H1 (cell line): ENCODE data around the gene SLC6A19. TPM values are rescaled to one million over a fixed set of nuclear protein-coding genes. Genes with fewer than 3 reads are reported as not detected.

Experiments
- CTCF ChIA-PET: fragments of 300-600 bp; sonication (Branson Sonifier 250); formaldehyde crosslinking; loops from one replicate; lab custom pipeline; 2021; ENCODE audit not compliant: partially characterized antibody; lab: Charles Lee
- POLR2A ChIA-PET: fragments of 300-600 bp; sonication (Branson Sonifier 250); formaldehyde crosslinking; loops from one replicate; lab custom pipeline; 2021; ENCODE audit warnings: inconsistent platforms; ENCODE audit not compliant: partially characterized antibody; lab: Charles Lee
- DNase-seq, 2 experiments: peaks; one replicate each; pipeline versions ENCODE4 v3.0.0 to v3.0.0-alpha.2; 2010 to 2022; ENCODE audit warnings: low spot score in 2 of 2, low read depth in 1 of 2, mixed read lengths in 1 of 2
- FAIRE-seq: peaks from 2 replicates; lab custom pipeline; 2011; peaks lifted over from hg19 to GRCh38; lab: Jason Lieb, UNC
- H2AFZ ChIP-seq: 2 replicates; pipeline ENCODE4 v1.8.1; 2012; ENCODE audit warnings: low read length, inconsistent platforms
- H2AK5ac ChIP-seq: 2 replicates; pipeline ENCODE4 v1.6.1; 2013; ENCODE audit warnings: low read depth, low read length
- H2BK120ac ChIP-seq: replicated peaks from 2 replicates; pipeline ENCODE3; 2013; ENCODE audit warnings: low read depth, low read length, inconsistent platforms
- H2BK12ac ChIP-seq: 2 replicates; pipeline ENCODE4 v1.6.1; 2013; ENCODE audit warnings: low read depth, low read length
- H2BK15ac ChIP-seq: 2 replicates; pipeline ENCODE4 v1.6.1; 2013; ENCODE audit warnings: low read length
- H2BK20ac ChIP-seq: 2 replicates; pipeline ENCODE4 v1.6.1; 2013; ENCODE audit warnings: low read length
- H2BK5ac ChIP-seq: 2 replicates; pipeline ENCODE4 v1.6.1; 2013; ENCODE audit warnings: low read depth, low read length
- H3K14ac ChIP-seq: 2 replicates; pipeline ENCODE4 v1.6.1; 2013; ENCODE audit warnings: inconsistent platforms; ENCODE audit not compliant: insufficient read length
- H3K18ac ChIP-seq: 2 replicates; pipeline ENCODE4 v1.6.1; 2013; ENCODE audit warnings: low read length; ENCODE audit errors: extremely low read depth
- H3K23ac ChIP-seq: 2 replicates; pipeline ENCODE4 v1.6.1; 2013; ENCODE audit warnings: inconsistent platforms; ENCODE audit not compliant: insufficient read length
- H3K23me2 ChIP-seq: 2 replicates; pipeline ENCODE4 v1.6.1; 2013; ENCODE audit warnings: low read depth, low read length
- H3K27ac ChIP-seq: 2 replicates; pipeline ENCODE4 v1.6.1; 2011; ENCODE audit warnings: low read depth, low read length, inconsistent platforms
- H3K27me3 ChIP-seq, 4 experiments: replicated peaks in 1 of 4; 1 replicate in 1 of 4; 2 replicates in 3 of 4; pipeline versions ENCODE4 v1.6.1 to v1.8.1; 2011 to 2013; ENCODE audit warnings: low read length in 3 of 4, mild to moderate bottlenecking in 3 of 4, inconsistent platforms in 2 of 4, mixed read lengths in 2 of 4, moderate library complexity in 1 of 4; ENCODE audit not compliant: control insufficient read depth in 3 of 4, insufficient read depth in 3 of 4; ENCODE audit errors: extremely low read depth in 1 of 4
- H3K36me3 ChIP-seq, 4 experiments: 2 replicates each; pipeline versions ENCODE4 v1.6.1 to v1.8.1; 2011 to 2013; ENCODE audit warnings: mild to moderate bottlenecking in 4 of 4, low read length in 3 of 4, moderate library complexity in 2 of 4, control low read depth in 1 of 4, inconsistent platforms in 1 of 4; ENCODE audit not compliant: insufficient read depth in 4 of 4, control insufficient read depth in 2 of 4
- H3K4ac ChIP-seq: replicated peaks from 2 replicates; pipeline ENCODE3; 2013; ENCODE audit warnings: low read length, low read depth, mixed read lengths, inconsistent platforms; ENCODE audit not compliant: insufficient read length
- H3K4me1 ChIP-seq, 4 experiments: replicated peaks in 1 of 4; 1 replicate in 1 of 4; 2 replicates in 3 of 4; pipeline versions ENCODE4 v1.6.1 to v1.8.1; 2011 to 2013; ENCODE audit warnings: low read length in 3 of 4, inconsistent platforms in 2 of 4, mixed read lengths in 1 of 4; ENCODE audit not compliant: insufficient read depth in 4 of 4, control insufficient read depth in 3 of 4
- H3K4me2 ChIP-seq, 2 experiments: 2 replicates each; pipeline versions ENCODE4 v1.6.1 to v1.8.1; 2011 to 2013; ENCODE audit warnings: low read depth in 2 of 2, low read length in 2 of 2, control low read depth in 1 of 2, inconsistent platforms in 1 of 2, mild to moderate bottlenecking in 1 of 2; ENCODE audit not compliant: insufficient read depth in 1 of 2
- H3K4me3 ChIP-seq, 4 experiments: fragments of 200-600, 300-600 bp in 1 of 4; sonication (generic), shearing (Covaris generic), sonication (Bioruptor Twin) in 1 of 4; 2 replicates each; pipeline versions ENCODE4 v1.5.1 to v1.8.1; 2011 to 2016; ENCODE audit warnings: low read length in 4 of 4, low read depth in 3 of 4, control low read depth in 2 of 4, inconsistent platforms in 2 of 4, mild to moderate bottlenecking in 2 of 4, mixed read lengths in 1 of 4, moderate library complexity in 1 of 4; ENCODE audit not compliant: insufficient read depth in 2 of 4; ENCODE audit errors: extremely low read depth in 1 of 4
- H3K56ac ChIP-seq: replicated peaks from 2 replicates; pipeline ENCODE3; 2013; ENCODE audit warnings: low read depth, mild to moderate bottlenecking, mixed read lengths, low read length, inconsistent platforms; ENCODE audit not compliant: insufficient read length
- H3K79me1 ChIP-seq: 2 replicates; pipeline ENCODE4 v1.6.1; 2013; ENCODE audit warnings: low read depth, low read length, control low read depth
- H3K79me2 ChIP-seq, 2 experiments: 2 replicates each; pipeline versions ENCODE4 v1.6.1 to v1.8.1; 2012 to 2013; ENCODE audit warnings: low read length in 2 of 2, mild to moderate bottlenecking in 2 of 2, inconsistent platforms in 1 of 2; ENCODE audit not compliant: insufficient read depth in 2 of 2, control insufficient read depth in 1 of 2
- H3K9ac ChIP-seq, 4 experiments: replicated peaks in 1 of 4; 1 replicate in 1 of 4; 2 replicates in 3 of 4; pipeline versions ENCODE4 v1.6.1 to v1.8.1; 2011 to 2013; ENCODE audit warnings: low read depth in 3 of 4, low read length in 3 of 4, control low read depth in 2 of 4, mild to moderate bottlenecking in 2 of 4, moderate library complexity in 2 of 4, inconsistent platforms in 1 of 4; ENCODE audit errors: extremely low read depth in 1 of 4
- H3K9me3 ChIP-seq, 2 experiments: 2 replicates each; pipeline versions ENCODE4 v1.6.1 to v1.8.1; 2012 to 2013; ENCODE audit warnings: mild to moderate bottlenecking in 2 of 2, moderate library complexity in 2 of 2, control low read depth in 1 of 2, inconsistent platforms in 1 of 2, low read depth in 1 of 2, low read length in 1 of 2, mixed read lengths in 1 of 2; ENCODE audit not compliant: insufficient read depth in 2 of 2
- H4K20me1 ChIP-seq, 2 experiments: replicated peaks in 1 of 2; 2 replicates each; pipeline versions ENCODE3 to v1.8.1; 2011 to 2013; ENCODE audit warnings: inconsistent platforms in 2 of 2, low read length in 2 of 2, mild to moderate bottlenecking in 1 of 2; ENCODE audit not compliant: insufficient read depth in 2 of 2, control insufficient read depth in 1 of 2
- H4K5ac ChIP-seq: 2 replicates; pipeline ENCODE4 v1.6.1; 2013; ENCODE audit warnings: low read length, low read depth, mixed read lengths, inconsistent platforms; ENCODE audit not compliant: insufficient read length
- H4K8ac ChIP-seq: 2 replicates; pipeline ENCODE4 v1.8.0; 2013; ENCODE audit warnings: mild to moderate bottlenecking, moderate library complexity, low read length, inconsistent platforms; ENCODE audit not compliant: insufficient read depth; ENCODE audit errors: extremely low read depth
- H4K91ac ChIP-seq: replicated peaks from 2 replicates; pipeline ENCODE3; 2013; ENCODE audit warnings: low read length, mixed read lengths, inconsistent platforms; ENCODE audit not compliant: insufficient read length
- FOSL1 ChIP-seq: IDR thresholded peaks from 2 replicates; pipeline ENCODE4 v1.6.1; 2011; ENCODE audit warnings: mild to moderate bottlenecking, low read depth, low read length, moderate library complexity; ENCODE audit not compliant: insufficient read depth
- HDAC6 ChIP-seq: IDR thresholded peaks from one replicate; pipeline ENCODE4 v1.7.1; 2012; ENCODE audit warnings: low read depth, mild to moderate bottlenecking, inconsistent platforms, low read length, moderate library complexity
- KDM4A ChIP-seq: IDR thresholded peaks from one replicate; pipeline ENCODE4 v1.7.1; 2012; ENCODE audit warnings: low read depth, mild to moderate bottlenecking, moderate library complexity, low read length, inconsistent platforms; ENCODE audit not compliant: severe bottlenecking
- MAFK ChIP-seq: IDR thresholded peaks from 2 replicates; pipeline ENCODE4 v1.6.1; 2012; ENCODE audit warnings: low read depth, mild to moderate bottlenecking, improper control_type of control experiment, low read length
- PHF8 ChIP-seq: fragments of 200-600 bp; sonication (generic); conservative IDR thresholded peaks from 2 replicates; pipeline ENCODE4 v1.7.1; 2012; ENCODE audit warnings: low read depth, mild to moderate bottlenecking, inconsistent platforms, low read length, moderate library complexity
- RBBP5 ChIP-seq: IDR thresholded peaks from 2 replicates; pipeline ENCODE4 v1.7.1; 2012; ENCODE audit warnings: low read depth, mild to moderate bottlenecking, inconsistent platforms, low read length, moderate library complexity, borderline replicate concordance
- RNF2 ChIP-seq: fragments of 200-900, 300-1000 bp; sonication (generic); IDR thresholded peaks from 2 replicates; pipeline ENCODE4 v1.7.1; 2016; ENCODE audit warnings: borderline replicate concordance, low read depth, mild to moderate bottlenecking, antibody characterized with exemption, low read length; ENCODE audit not compliant: poor library complexity, severe bottlenecking; ENCODE audit errors: missing control alignments
- RXRA ChIP-seq: IDR thresholded peaks from 2 replicates; pipeline ENCODE4 v1.6.1; 2011; ENCODE audit warnings: low read depth, mild to moderate bottlenecking, low read length, moderate library complexity; ENCODE audit not compliant: insufficient read depth
- SIN3A ChIP-seq, 2 experiments: IDR thresholded peaks in 1 of 2; conservative IDR thresholded peaks in 1 of 2; 2 replicates each; pipeline ENCODE4 v1.6.1; 2011 to 2012; ENCODE audit warnings: low read length in 2 of 2, improper control_type of control experiment in 1 of 2, low read depth in 1 of 2, mild to moderate bottlenecking in 1 of 2
- SP2 ChIP-seq: IDR thresholded peaks from 2 replicates; pipeline ENCODE4 v1.6.1; 2012; ENCODE audit warnings: mild to moderate bottlenecking, low read length, inconsistent platforms
- SUZ12 ChIP-seq: fragments of 200-600 bp; sonication (generic); IDR thresholded peaks from 2 replicates; pipeline ENCODE4 v1.6.1; 2012; ENCODE audit warnings: mild to moderate bottlenecking, inconsistent platforms, low read length, moderate library complexity, mixed read lengths
- TBP ChIP-seq: IDR thresholded peaks from 2 replicates; pipeline ENCODE4 v1.6.1; 2011; ENCODE audit warnings: low read depth, low read length, improper control_type of control experiment
- WGBS, 2 experiments: shearing (Covaris generic) in 1 of 2; methylation state at CpG; one replicate each; pipeline versions ENCODE4 v1.1.6 to v1.1.7; 2013 to 2015; ENCODE audit warnings: low lambda C conversion rate in 2 of 2, mixed read lengths in 2 of 2, inconsistent platforms in 1 of 2, low coverage in 1 of 2, missing lambda C conversion rate in 1 of 2; ENCODE audit not compliant: insufficient replicate concordance in 2 of 2, insufficient coverage in 1 of 2, insufficient read length in 1 of 2; ENCODE audit errors: extremely low coverage in 1 of 2, missing lambda C conversion rate in 1 of 2; 5-methylcytosine and 5-hydroxymethylcytosine counted together
- polyA plus RNA-seq, 7 experiments: library from polyadenylated mRNA; depleted of rRNA in 3 of 7; stranded (reverse) in 5 of 7; unstranded in 2 of 7; fragments of >200 nt in 5 of 7; fragments of 200-250 nt in 2 of 7; gene quantifications; 1 replicate in 5 of 7; 2 replicates in 1 of 7; 4 replicates in 1 of 7; pipeline versions ENCODE4 v1.2.1 to v1.2.3, GENCODE V29; 2011 to 2013; ENCODE audit warnings: missing spikeins in 2 of 7, mixed read lengths in 2 of 7
- total RNA-seq: library from RNA; stranded (reverse); fragmentation: NEBNext Ultra II Directional; extraction: Animal tissue kit (Norgen Biotek cat#: 25700); gene quantifications from 2 replicates; pipeline ENCODE4 v1.2.1, GENCODE V29; 2021
- TF ChIP-seq, protein P1 (sequence below): IDR thresholded peaks from 2 replicates; pipeline ENCODE4 v1.6.1; 2012; ENCODE audit warnings: inconsistent platforms

The SLC6A19 gene
- total and polyA plus RNA-seq, 2 of the 8 experiments (the other 6 are each of a cell fraction or from before 2014, with no cell fraction given) = 0.02 TPM; not detected in 1

- POLR2A ChIA-PET = interaction anchor here (1.6 kb wide), 1 partner anchor 56 kb away, joined by 3 read pairs; no protein-coding TSS in a partner anchor
- H2AK5ac ChIP-seq = no peak overlapping the region
- H2BK15ac ChIP-seq = no peak overlapping the region
- H3K23ac ChIP-seq = no peak overlapping the region
- no peak overlapping the region for H2AFZ ChIP-seq
- H4K5ac ChIP-seq = no peak overlapping the region
- H3K14ac ChIP-seq = no peak overlapping the region
- no peaks in the 10 kb centered on the region; a peak in 1 of 4 replicates for H3K9me3 ChIP-seq
- H3K9ac ChIP-seq = no peak overlapping the region
- H3K4me1 ChIP-seq = 0 out of 7 replicates have a peak, but pooled peaks cover 0 to 4% (median 0%) of the 10 kb centered on the region in 4 experiments
- no peaks in the 10 kb centered on the region for H3K36me3 ChIP-seq
- CTCF ChIA-PET = interaction anchor here (0.7 to 3.4 kb wide), 34 partner anchors 9 to 289 kb away, joined by 3 to 30 read pairs (median 5); partner anchors contain the start of gene SLC6A19
- no peak overlapping the region for H3K4ac ChIP-seq
- H2BK5ac ChIP-seq = no peak overlapping the region
- no peak overlapping the region for H4K8ac ChIP-seq
- no peaks in the 10 kb centered on the region for H4K20me1 ChIP-seq
- H3K23me2 ChIP-seq = no peaks in the 10 kb centered on the region
- no peaks in the 10 kb centered on the region for H3K79me1 ChIP-seq
- H3K4me3 ChIP-seq = no peak overlapping the region
- H3K27ac ChIP-seq = no peak overlapping the region
- TF ChIP-seq TBP (no peak), MAFK (no peak), HDAC6 (no peak), SUZ12 (no peak), RXRA (no peak), SIN3A (conservative IDR thresholded peaks at IDR 0.05 in 1 of 2, IDR thresholded peaks at IDR 0.05 in 1 of 2; ENCODE audit: low read depth in 1 of 2, low read length in 2 of 2) (no peak), RBBP5 (no peak), FOSL1 (no peak), SP2 (no peak), RNF2 (no peak), PHF8 (no peak), KDM4A (no peak)
- TF ChIP-seq, protein P1, sequence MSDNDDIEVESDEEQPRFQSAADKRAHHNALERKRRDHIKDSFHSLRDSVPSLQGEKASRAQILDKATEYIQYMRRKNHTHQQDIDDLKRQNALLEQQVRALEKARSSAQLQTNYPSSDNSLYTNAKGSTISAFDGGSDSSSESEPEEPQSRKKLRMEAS = no peak
- no peak overlapping the region for H2BK20ac ChIP-seq
- H3K18ac ChIP-seq = no peak overlapping the region
- no peaks in the 10 kb centered on the region for H3K27me3 ChIP-seq
- WGBS, 2 experiments = 90% methylated on average over 7 of the region's 8 CpGs; no CpG with 5 or more reads in 1 of the 2 experiments
- H3K79me2 ChIP-seq = no peaks in the 10 kb centered on the region
- no peak overlapping the region for H4K91ac ChIP-seq
- no peak overlapping the region for H2BK120ac ChIP-seq
- H2BK12ac ChIP-seq = no peak overlapping the region
- FAIRE-seq = no peak
- no peak for DNase-seq
- H3K56ac ChIP-seq = no peak overlapping the region
- no peak overlapping the region for H3K4me2 ChIP-seq
These were observed 26.4 kb upstream of the SLC6A19 start for GRCh38 chr5:1175015-1175414.
